Esophagus (tissue), 2 donors: Measurements from ENCODE around the gene AGBL1. TPM values are rescaled to one million over a fixed set of nuclear protein-coding genes. Genes with fewer than 3 reads are reported as not detected.

Experiments
- H3K27ac ChIP-seq, 2 donors: one replicate each; pipeline ENCODE4 v1.5.1; 2013; ENCODE audit warnings: low read depth in 2 of 2, mild to moderate bottlenecking in 2 of 2, inconsistent platforms in 1 of 2, low read length in 1 of 2, moderate library complexity in 1 of 2
- H3K27me3 ChIP-seq, 2 donors: one replicate each; pipeline ENCODE4 v1.6.1; 2013; ENCODE audit warnings: low read length in 2 of 2, control low read depth in 1 of 2, mild to moderate bottlenecking in 1 of 2; ENCODE audit not compliant: insufficient read depth in 2 of 2, control insufficient read depth in 1 of 2
- H3K36me3 ChIP-seq, 2 donors: one replicate each; pipeline ENCODE4 v1.6.1; 2013; ENCODE audit warnings: low read length in 1 of 2; ENCODE audit not compliant: control insufficient read depth in 2 of 2, insufficient read depth in 2 of 2
- H3K4me1 ChIP-seq, 2 donors: one replicate each; pipeline ENCODE4 v1.6.1; 2013; ENCODE audit warnings: low read length in 1 of 2; ENCODE audit not compliant: control insufficient read depth in 2 of 2, insufficient read depth in 2 of 2
- H3K4me3 ChIP-seq, 2 donors: one replicate each; pipeline ENCODE4 v1.5.1; 2013; ENCODE audit warnings: low read length in 2 of 2, mild to moderate bottlenecking in 2 of 2, low read depth in 1 of 2, moderate library complexity in 1 of 2
- H3K9me3 ChIP-seq, 2 donors: one replicate each; pipeline ENCODE4 v1.6.1; 2013; ENCODE audit warnings: mild to moderate bottlenecking in 2 of 2, low read depth in 1 of 2, low read length in 1 of 2, moderate library complexity in 1 of 2; ENCODE audit not compliant: control insufficient read depth in 2 of 2, insufficient read depth in 1 of 2
- WGBS, 2 donors: extraction: QIAGEN DNeasy Blood & Tissue Kit; methylation state at CpG; one replicate each; pipeline ENCODE4 v1.1.7; 2013; 5-methylcytosine and 5-hydroxymethylcytosine counted together
- polyA plus RNA-seq, 2 donors: library from polyadenylated mRNA; stranded (reverse); fragments of 200-250 nt; gene quantifications; one replicate each; pipeline ENCODE4 v1.2.3, GENCODE V29; 2013
- donor health status: healthy with polysubstance abuse.
- donor health status: Bipolar disorder and iron deficiency.

The AGBL1 gene
- polyA plus RNA-seq, 2 donors, result 0.01 TPM; not detected in 1

- Histone ChIP-seq H3K27ac (no peak overlapping the region), H3K4me1 (no peaks in the 10 kb centered on the region), H3K36me3 (no peaks in the 10 kb centered on the region), H3K4me3 (no peak overlapping the region), H3K9me3 (no peaks in the 10 kb centered on the region), H3K27me3 (no peaks in the 10 kb centered on the region)
- 67 to 73% methylated on average over 4 of the region's 4 CpGs for WGBS, 2 donors
These were observed 662.2 kb downstream of the AGBL1 start for GRCh38 chr15:86741917-86742316.

DNA sequence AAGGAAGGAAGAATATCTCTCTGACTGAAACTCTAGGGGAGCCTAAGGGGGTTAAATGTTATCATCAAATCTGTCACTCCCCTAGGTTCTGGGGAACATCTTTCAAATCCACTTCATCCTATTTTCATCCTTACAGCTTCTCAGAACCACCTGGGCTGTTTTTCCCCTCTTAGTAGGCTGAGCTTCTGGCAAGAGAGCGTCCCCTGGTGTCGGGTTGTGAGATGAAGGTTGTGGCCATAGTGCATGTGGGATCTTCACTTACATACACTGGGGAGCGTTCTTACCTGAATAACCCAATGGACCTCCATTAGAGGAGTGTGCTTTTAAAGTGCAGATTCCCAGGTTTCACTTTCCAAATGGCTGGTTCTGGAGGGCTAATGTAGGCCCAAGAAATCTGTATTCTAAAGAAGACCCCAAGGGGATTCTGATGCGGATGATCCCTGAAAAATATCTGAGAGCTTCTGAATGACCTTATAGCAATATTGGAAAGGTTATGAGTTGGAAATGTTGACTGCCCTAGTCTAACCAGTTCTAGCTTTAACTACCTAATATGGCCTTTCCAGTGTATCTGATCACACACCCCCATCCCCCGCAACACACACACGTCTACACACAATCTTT, 663.7 kb downstream of the AGBL1 start:
- no peaks in the 10 kb centered on the region for H3K36me3 ChIP-seq
- no peaks in the 10 kb centered on the region for H3K27me3 ChIP-seq
- WGBS, 2 donors, result 49 to 62% methylated on average over 6 of the region's 6 CpGs
- H3K4me1 ChIP-seq, result no peaks in the 10 kb centered on the region
- no peaks in the 10 kb centered on the region for H3K9me3 ChIP-seq
- H3K4me3 ChIP-seq, result no peak overlapping the region
- H3K27ac ChIP-seq, result no peak overlapping the region

DNA sequence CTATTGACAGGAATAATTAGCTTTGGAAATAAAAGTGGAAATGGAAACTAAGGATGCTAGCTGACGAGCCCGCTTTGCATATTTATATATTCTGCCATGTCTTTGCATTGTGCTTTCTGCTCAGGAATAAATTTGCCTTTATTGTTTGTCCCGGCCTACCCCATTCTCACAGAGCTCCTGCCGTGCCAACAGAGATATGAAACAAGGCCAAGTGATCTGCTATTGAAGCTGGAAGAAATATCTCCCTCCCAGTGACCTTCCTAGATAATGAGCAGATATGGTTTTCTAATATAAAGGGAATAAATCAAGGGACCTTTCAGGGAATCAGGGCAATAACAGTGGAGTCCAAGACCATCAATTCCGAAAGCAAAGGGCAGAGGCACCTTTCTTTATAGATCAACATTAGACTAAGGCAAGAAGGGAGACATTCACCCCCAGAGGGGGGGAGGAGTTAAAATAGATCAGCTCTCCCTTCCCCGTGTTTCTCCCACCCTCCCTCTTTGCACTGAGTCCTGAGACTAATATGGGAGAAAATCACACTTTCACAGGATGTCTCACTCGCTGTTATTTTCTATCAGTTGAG, 664.6 kb downstream of the AGBL1 start:
- Histone ChIP-seq H3K4me1 (no peaks in the 10 kb centered on the region), H3K4me3 (no peak overlapping the region), H3K27me3 (no peaks in the 10 kb centered on the region), H3K9me3 (no peaks in the 10 kb centered on the region), H3K27ac (no peak overlapping the region), H3K36me3 (no peaks in the 10 kb centered on the region)
- WGBS, 2 donors, result 68 to 76% methylated on average over 7 of the region's 7 CpGs

DNA sequence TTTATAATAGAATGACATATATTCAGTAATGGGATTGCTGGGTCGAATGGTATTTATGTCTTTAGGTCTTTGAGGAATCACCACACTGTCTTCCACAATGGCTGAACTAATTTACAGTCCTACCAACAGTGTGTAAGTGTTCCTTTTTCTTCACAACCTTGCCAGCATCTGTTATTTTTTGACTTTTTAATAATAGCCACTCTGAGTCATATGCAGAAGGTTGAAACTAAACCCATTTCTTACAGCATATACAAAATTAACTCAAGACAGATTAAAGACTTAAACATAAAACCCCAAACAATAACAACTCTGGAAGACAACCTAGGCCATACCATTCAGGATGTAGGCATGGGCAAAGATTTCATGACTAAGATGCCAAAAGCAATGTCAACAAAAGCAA, 671.4 kb downstream of the AGBL1 start:
- no peak overlapping the region for H3K4me3 ChIP-seq
- no peaks in the 10 kb centered on the region for H3K4me1 ChIP-seq
- H3K27me3 ChIP-seq, result peaks cover 0 to 2% of the 10 kb centered on the region in 2 donors
- no peak overlapping the region for H3K27ac ChIP-seq
- H3K9me3 ChIP-seq, result no peaks in the 10 kb centered on the region
- H3K36me3 ChIP-seq, result no peaks in the 10 kb centered on the region
- WGBS, 2 donors, result 57 to 70% methylated on average over 1 of the region's 1 CpG

DNA sequence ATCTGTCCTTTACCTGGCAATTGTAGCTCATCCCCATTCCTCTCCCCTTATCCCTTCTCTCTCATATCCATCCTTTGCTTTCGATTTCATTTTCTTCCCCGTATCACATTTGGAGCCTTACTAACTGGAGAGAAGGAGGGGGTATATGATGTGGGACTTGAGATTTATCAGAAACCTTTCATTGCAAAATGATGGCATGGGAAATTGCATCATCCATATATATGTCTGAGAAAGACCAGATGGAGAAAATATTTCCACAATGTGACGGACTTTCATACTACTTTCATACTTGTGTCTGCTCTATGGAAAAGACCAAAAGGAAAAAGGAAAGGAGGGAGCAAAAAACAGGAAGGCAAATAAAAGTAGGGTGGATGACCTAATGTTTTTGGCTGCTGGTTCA, 675.2 kb downstream of the AGBL1 start:
- WGBS, 2 donors, result 84% methylated on average over 3 of the region's 3 CpGs
- Histone ChIP-seq H3K27me3 (peaks cover 0 to 2% of the 10 kb centered on the region in 2 donors), H3K4me1 (no peaks in the 10 kb centered on the region), H3K27ac (no peak overlapping the region), H3K9me3 (no peaks in the 10 kb centered on the region), H3K4me3 (no peak overlapping the region), H3K36me3 (no peaks in the 10 kb centered on the region)

- Histone ChIP-seq H3K27me3 (peaks cover 0 to 2% of the 10 kb centered on the region in 2 donors), H3K4me1 (no peaks in the 10 kb centered on the region), H3K27ac (no peak overlapping the region), H3K36me3 (no peaks in the 10 kb centered on the region), H3K9me3 (no peaks in the 10 kb centered on the region), H3K4me3 (no peak overlapping the region)
- whole genome bisulfite sequencing, 2 donors, result 93 to 97% methylated on average over 3 of the region's 3 CpGs
These were observed 677.0 kb downstream of the AGBL1 start for GRCh38 chr15:86756688-86757087.

- Histone ChIP-seq H3K36me3 (no peaks in the 10 kb centered on the region), H3K27ac (no peak overlapping the region), H3K9me3 (no peaks in the 10 kb centered on the region), H3K4me3 (no peak overlapping the region), H3K27me3 (peaks cover 0 to 2% of the 10 kb centered on the region in 2 donors), H3K4me1 (no peaks in the 10 kb centered on the region)
- 63 to 65% methylated on average over 5 of the region's 5 CpGs for WGBS, 2 donors
These were observed 680.3 kb downstream of the AGBL1 start for GRCh38 chr15:86759800-86760523.

DNA sequence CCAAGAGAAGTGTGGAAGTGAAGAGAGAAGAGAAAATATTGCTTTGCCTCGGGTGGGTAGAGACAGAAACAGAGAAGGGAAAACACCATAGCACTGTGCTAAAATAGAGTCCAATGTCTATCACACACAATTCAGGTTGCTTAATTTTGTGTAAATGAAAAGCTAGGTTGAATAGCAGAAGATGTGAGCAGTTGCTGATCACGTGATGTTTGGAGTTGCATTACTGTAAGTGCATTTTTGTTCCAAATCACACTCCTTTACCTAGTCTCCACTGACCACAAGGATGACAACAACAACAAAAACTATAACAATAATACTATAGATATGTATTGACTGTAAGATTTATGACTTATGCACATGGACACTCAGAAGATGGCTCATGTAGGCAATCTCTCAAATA, 683.2 kb downstream of the AGBL1 start:
- Histone ChIP-seq H3K9me3 (no peaks in the 10 kb centered on the region), H3K27me3 (peaks cover 0 to 2% of the 10 kb centered on the region in 2 donors), H3K4me1 (no peaks in the 10 kb centered on the region), H3K36me3 (no peaks in the 10 kb centered on the region), H3K27ac (no peak overlapping the region), H3K4me3 (no peak overlapping the region)
- 65 to 69% methylated on average over 2 of the region's 2 CpGs for WGBS, 2 donors

DNA sequence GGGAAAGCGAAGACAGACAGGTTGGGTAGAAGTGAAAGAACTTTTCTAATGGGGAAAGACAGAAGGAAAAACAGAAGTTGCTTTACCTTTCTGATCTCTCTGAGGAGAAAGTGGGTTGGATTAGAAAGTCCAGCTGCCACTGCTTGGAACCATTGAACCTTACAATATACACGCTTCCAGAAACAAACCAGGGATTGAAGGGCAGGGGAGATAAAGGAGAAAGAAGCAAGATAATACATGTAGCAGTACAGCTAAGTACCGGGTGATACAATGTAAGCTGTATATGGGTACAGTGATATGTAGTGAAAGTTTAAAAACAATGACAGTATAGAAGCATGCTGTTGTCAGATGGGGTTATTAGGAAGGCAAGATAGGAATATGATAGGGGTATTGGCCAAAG, 684.4 kb downstream of the AGBL1 start:
- H3K27ac ChIP-seq, result no peak overlapping the region
- H3K9me3 ChIP-seq, result no peaks in the 10 kb centered on the region
- no peaks in the 10 kb centered on the region for H3K36me3 ChIP-seq
- no peak overlapping the region for H3K4me3 ChIP-seq
- peaks cover 0 to 2% of the 10 kb centered on the region in 2 donors for H3K27me3 ChIP-seq
- 68 to 73% methylated on average over 3 of the region's 3 CpGs for WGBS, 2 donors
- H3K4me1 ChIP-seq, result no peaks in the 10 kb centered on the region
